Liver (tissue), 9 donors: Measurements from ENCODE around the gene UBE2R2. TPM values are rescaled to one million over a fixed set of nuclear protein-coding genes. Genes with fewer than 3 reads are reported as not detected.
A peak's percentile ranks its signal among the peaks of the same experiment; 100 is the strongest.

Experiments used
- DNase-seq: peaks from one replicate; pipeline ENCODE4 v3.0.0-alpha.2; 2017; ENCODE audit warnings: low spot score
- H3K27ac ChIP-seq, 2 donors: one replicate each; pipeline ENCODE4 v1.7.0; 2013; ENCODE audit warnings: inconsistent platforms in 2 of 2, low read length in 2 of 2, control low read depth in 1 of 2, low read depth in 1 of 2, mild to moderate bottlenecking in 1 of 2
- H3K27me3 ChIP-seq, 4 donors: one replicate each; pipeline versions ENCODE4 v1.6.1 to v1.7.0; 2013; ENCODE audit warnings: low read length in 3 of 4, inconsistent platforms in 1 of 4, mild to moderate bottlenecking in 1 of 4, moderate library complexity in 1 of 4; ENCODE audit not compliant: control insufficient read depth in 4 of 4, insufficient read depth in 4 of 4
- H3K36me3 ChIP-seq, 4 donors: one replicate each; pipeline versions ENCODE4 v1.6.1 to v1.7.0; 2013; ENCODE audit warnings: low read length in 3 of 4, mild to moderate bottlenecking in 3 of 4, low read depth in 1 of 4, moderate library complexity in 1 of 4; ENCODE audit not compliant: control insufficient read depth in 4 of 4, insufficient read depth in 3 of 4
- H3K4me1 ChIP-seq, 4 donors: one replicate each; pipeline versions ENCODE4 v1.6.1 to v1.7.0; 2013; ENCODE audit warnings: low read length in 3 of 4, mild to moderate bottlenecking in 3 of 4, moderate library complexity in 1 of 4; ENCODE audit not compliant: control insufficient read depth in 4 of 4, insufficient read depth in 4 of 4
- H3K4me3 ChIP-seq, 3 donors: one replicate each; pipeline versions ENCODE4 v1.6.1 to v1.7.0; 2013; ENCODE audit warnings: low read length in 3 of 3, control low read depth in 1 of 3, low read depth in 1 of 3, mild to moderate bottlenecking in 1 of 3
- H3K9ac ChIP-seq, 2 donors: one replicate each; pipeline ENCODE4 v1.7.0; 2013; ENCODE audit warnings: low read length in 2 of 2, mild to moderate bottlenecking in 2 of 2, moderate library complexity in 2 of 2, control low read depth in 1 of 2, low read depth in 1 of 2
- H3K9me3 ChIP-seq, 4 donors: one replicate each; pipeline versions ENCODE4 v1.6.1 to v1.7.0; 2013; ENCODE audit warnings: low read length in 3 of 4; ENCODE audit not compliant: control insufficient read depth in 4 of 4
- ATF3 ChIP-seq: IDR thresholded peaks from 2 replicates; pipeline ENCODE4 v1.6.1; 2016; ENCODE audit warnings: antibody characterized with exemption
- CTCF ChIP-seq: fragments of 150-350 bp; IDR thresholded peaks from 2 replicates; pipeline ENCODE4 v1.5.1; 2017; ENCODE audit warnings: improper control_type of control experiment, low read depth, low read length; ENCODE audit not compliant: missing input control
- EGR1 ChIP-seq, 2 donors: IDR thresholded peaks; 2 replicates each; pipeline ENCODE4 v1.6.1; 2016 to 2018; ENCODE audit warnings: antibody characterized with exemption in 2 of 2, low read depth in 2 of 2
- FOXA1 ChIP-seq: IDR thresholded peaks from 2 replicates; pipeline ENCODE4 v1.6.1; 2016; ENCODE audit warnings: antibody characterized with exemption
- FOXA2 ChIP-seq: IDR thresholded peaks from 2 replicates; pipeline ENCODE4 v1.6.1; 2016; ENCODE audit warnings: antibody characterized with exemption
- GABPA ChIP-seq, 2 donors: IDR thresholded peaks in 1 of 2; conservative IDR thresholded peaks in 1 of 2; 2 replicates each; pipeline ENCODE4 v1.6.1; 2016; ENCODE audit warnings: antibody characterized with exemption in 2 of 2, mild to moderate bottlenecking in 1 of 2, moderate library complexity in 1 of 2
- HNF4A ChIP-seq, 2 donors: conservative IDR thresholded peaks; 2 replicates each; pipeline ENCODE4 v1.6.1; 2016; ENCODE audit warnings: antibody characterized with exemption in 2 of 2, mild to moderate bottlenecking in 2 of 2
- HNF4G ChIP-seq: IDR thresholded peaks from 2 replicates; pipeline ENCODE4 v1.6.1; 2016; ENCODE audit warnings: antibody characterized with exemption
- JUND ChIP-seq, 2 donors: IDR thresholded peaks; 2 replicates each; pipeline ENCODE4 v1.6.1; 2016; ENCODE audit warnings: antibody characterized with exemption in 2 of 2
- MAX ChIP-seq: IDR thresholded peaks from 2 replicates; pipeline ENCODE4 v1.6.1; 2016; ENCODE audit warnings: antibody characterized with exemption
- NR2F2 ChIP-seq: IDR thresholded peaks from 2 replicates; pipeline ENCODE4 v1.6.1; 2016; ENCODE audit warnings: antibody characterized with exemption
- RAD21 ChIP-seq, 2 donors: IDR thresholded peaks; 2 replicates each; pipeline ENCODE4 v1.6.1; 2016; ENCODE audit warnings: antibody characterized with exemption in 2 of 2, mild to moderate bottlenecking in 2 of 2
- REST ChIP-seq: IDR thresholded peaks from 2 replicates; pipeline ENCODE4 v1.6.1; 2016; ENCODE audit warnings: antibody characterized with exemption, mild to moderate bottlenecking
- RXRA ChIP-seq, 2 donors: IDR thresholded peaks; 2 replicates each; pipeline ENCODE4 v1.6.1; 2017 to 2018; ENCODE audit warnings: antibody characterized with exemption in 2 of 2, mild to moderate bottlenecking in 1 of 2
- SP1 ChIP-seq: IDR thresholded peaks from 2 replicates; pipeline ENCODE4 v1.6.1; 2018; ENCODE audit warnings: antibody characterized with exemption, mild to moderate bottlenecking
- TAF1 ChIP-seq: conservative IDR thresholded peaks from 2 replicates; pipeline ENCODE4 v1.6.1; 2016; ENCODE audit warnings: antibody characterized with exemption, mild to moderate bottlenecking
- YY1 ChIP-seq: IDR thresholded peaks from 2 replicates; pipeline ENCODE4 v1.6.1; 2016; ENCODE audit warnings: antibody characterized with exemption, mild to moderate bottlenecking
- ZBTB33 ChIP-seq: IDR thresholded peaks from 2 replicates; pipeline ENCODE4 v1.6.1; 2016; ENCODE audit warnings: antibody characterized with exemption
- WGBS: extraction: QIAGEN DNeasy Blood & Tissue Kit; methylation state at CpG from one replicate; pipeline ENCODE4 v1.1.7; 2013; 5-methylcytosine and 5-hydroxymethylcytosine counted together
- polyA plus RNA-seq, 2 donors: library from polyadenylated mRNA; stranded (reverse) in 1 of 2; unstranded in 1 of 2; fragments of 200-250 nt in 1 of 2; fragments of >200 nt in 1 of 2; fragmentation: Nextera tagmentation in 1 of 2; extraction: Ambion mirVana in 1 of 2; gene quantifications; one replicate each; pipeline versions ENCODE4 v1.2.1 to v1.2.3, GENCODE V29; 2013 to 2015
- total RNA-seq, 2 donors: library from RNA; depleted of rRNA; stranded (reverse); fragments of >200 nt; gene quantifications; one replicate each; pipeline ENCODE4 v1.2.3, GENCODE V29; 2014
- donor health status: healthy.
- donor health status: healthy.
- donor health status: healthy.
- donor health status: healthy.
- donor health status: healthy.

Gene UBE2R2
- total and polyA plus RNA-seq, 4 donors: 10.8 to 15.0 (median 14.2) TPM

GRCh38 chr9:33818847-33819500 lies 2.0 kb downstream of the UBE2R2 start:
- Histone ChIP-seq H3K9ac (peak overlapping the region; percentile 88 to 92), H3K36me3 (no peaks in the 10 kb centered on the region), H3K27ac (peak overlapping the region; percentile 94 to 98), H3K4me1 (peaks cover 5 to 40% (median 14%) of the 10 kb centered on the region in 4 donors), H3K9me3 (no peaks in the 10 kb centered on the region), H3K4me3 (peak overlapping the region; percentile 94 to 97 (median 97)), H3K27me3 (no peaks in the 10 kb centered on the region)
- WGBS: 20% methylated on average over 4 of the region's 4 CpGs
- no peak for TF ChIP-seq NR2F2
- no peak for TF ChIP-seq ATF3
- no peak for TF ChIP-seq EGR1 (IDR thresholded peaks at IDR 0.05; ENCODE audit: low read depth in 2 of 2)
- TF ChIP-seq HNF4G: no peak
- peak; percentile 12 for TF ChIP-seq ZBTB33
- no peak for TF ChIP-seq JUND (IDR thresholded peaks at IDR 0.05)
- DNase-seq: no peak

- Histone ChIP-seq H3K4me3 (no peak overlapping the region), H3K9ac (no peak overlapping the region), H3K4me1 (peaks cover 5 to 28% (median 10%) of the 10 kb centered on the region in 4 donors), H3K36me3 (no peaks in the 10 kb centered on the region), H3K27ac (peak overlapping the region in 1 of 2 donors; percentile 98), H3K9me3 (no peaks in the 10 kb centered on the region), H3K27me3 (no peaks in the 10 kb centered on the region)
- WGBS: 51% methylated on average over 4 of the region's 4 CpGs
- TF ChIP-seq CTCF (no peak), NR2F2 (no peak), RAD21 (IDR thresholded peaks at IDR 0.05) (no peak), SP1 (no peak), FOXA2 (no peak), FOXA1 (no peak), GABPA (IDR thresholded peaks at IDR 0.05 in 1 of 2, conservative IDR thresholded peaks at IDR 0.05 in 1 of 2) (no peak), REST (no peak), MAX (no peak), JUND (IDR thresholded peaks at IDR 0.05) (no peak), HNF4A (conservative IDR thresholded peaks at IDR 0.05) (no peak), TAF1 (no peak), YY1 (no peak), RXRA (IDR thresholded peaks at IDR 0.05) (no peak), HNF4G (no peak), ATF3 (no peak), EGR1 (IDR thresholded peaks at IDR 0.05; ENCODE audit: low read depth in 2 of 2) (no peak), ZBTB33 (no peak)
- no peak for DNase-seq
Observed at GRCh38 chr9:33820231-33820745, 3.3 kb downstream of the UBE2R2 start.
